Brain microvascular endothelial cell (primary cell): ENCODE measurements around the gene HKDC1.

Experiments used
- DNase-seq: peaks from one replicate; pipeline ENCODE4 v3.0.0-alpha.2; 2020
- H3K27ac ChIP-seq: fragments of 250-450 bp; sonication (Bioruptor Pico); 2 replicates; pipeline ENCODE4 v1.5.1; 2020; ENCODE audit warnings: mild to moderate bottlenecking, moderate library complexity
- H3K27me3 ChIP-seq: fragments of 250-450 bp; sonication (Bioruptor Pico); replicated peaks from 2 replicates; pipeline ENCODE4 v1.5.1; 2020; ENCODE audit warnings: mild to moderate bottlenecking
- H3K36me3 ChIP-seq: fragments of 250-450 bp; sonication (Bioruptor Pico); replicated peaks from 2 replicates; pipeline ENCODE4 v1.5.1; 2020; ENCODE audit warnings: mild to moderate bottlenecking
- H3K4me3 ChIP-seq: 2 replicates; pipeline ENCODE4 v1.5.1; 2011; ENCODE audit warnings: low read depth, mild to moderate bottlenecking, control low read depth, low read length, moderate library complexity
- in situ Hi-C: cut with HindIII; loops from 2 replicates; pipeline ENCODE4 v1.10.0; 2017; ENCODE audit warnings: low sequenced_read_pairs, low pct_ligation_motif_present
- TF ChIP-seq, protein P1 (sequence below): IDR thresholded peaks from 2 replicates; pipeline ENCODE4 v1.5.1; 2011; ENCODE audit warnings: low read depth, mild to moderate bottlenecking, moderate library complexity, low read length, control low read depth, inconsistent platforms; ENCODE audit errors: missing control alignments

The HKDC1 gene

GRCh38 chr10:69226919-69227450 is 6.9 kb downstream of the HKDC1 start:
- no peaks in the 10 kb centered on the region for H3K27me3 ChIP-seq
- DNase-seq: no peak
- no peak overlapping the region for H3K4me3 ChIP-seq
- H3K36me3 ChIP-seq: no peaks in the 10 kb centered on the region
- TF ChIP-seq, protein P1, sequence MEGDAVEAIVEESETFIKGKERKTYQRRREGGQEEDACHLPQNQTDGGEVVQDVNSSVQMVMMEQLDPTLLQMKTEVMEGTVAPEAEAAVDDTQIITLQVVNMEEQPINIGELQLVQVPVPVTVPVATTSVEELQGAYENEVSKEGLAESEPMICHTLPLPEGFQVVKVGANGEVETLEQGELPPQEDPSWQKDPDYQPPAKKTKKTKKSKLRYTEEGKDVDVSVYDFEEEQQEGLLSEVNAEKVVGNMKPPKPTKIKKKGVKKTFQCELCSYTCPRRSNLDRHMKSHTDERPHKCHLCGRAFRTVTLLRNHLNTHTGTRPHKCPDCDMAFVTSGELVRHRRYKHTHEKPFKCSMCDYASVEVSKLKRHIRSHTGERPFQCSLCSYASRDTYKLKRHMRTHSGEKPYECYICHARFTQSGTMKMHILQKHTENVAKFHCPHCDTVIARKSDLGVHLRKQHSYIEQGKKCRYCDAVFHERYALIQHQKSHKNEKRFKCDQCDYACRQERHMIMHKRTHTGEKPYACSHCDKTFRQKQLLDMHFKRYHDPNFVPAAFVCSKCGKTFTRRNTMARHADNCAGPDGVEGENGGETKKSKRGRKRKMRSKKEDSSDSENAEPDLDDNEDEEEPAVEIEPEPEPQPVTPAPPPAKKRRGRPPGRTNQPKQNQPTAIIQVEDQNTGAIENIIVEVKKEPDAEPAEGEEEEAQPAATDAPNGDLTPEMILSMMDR: no peak
- no peak overlapping the region for H3K27ac ChIP-seq
- in situ Hi-C loops: loop anchor here (25.0 kb wide), 1 partner anchor 160 kb away; no protein-coding TSS in a partner anchor

GRCh38 chr10:69228151-69228550 is 8.0 kb downstream of the HKDC1 start:
- in situ Hi-C loops: loop anchor here (25.0 kb wide), 1 partner anchor 159 kb away; no protein-coding TSS in a partner anchor
- Histone ChIP-seq H3K27ac (no peak overlapping the region), H3K27me3 (no peaks in the 10 kb centered on the region), H3K4me3 (no peak overlapping the region), H3K36me3 (no peaks in the 10 kb centered on the region)
- DNase-seq: no peak
- TF ChIP-seq, protein P1: no peak

- H3K4me3 ChIP-seq: no peak overlapping the region
- no peaks in the 10 kb centered on the region for H3K36me3 ChIP-seq
- no peaks in the 10 kb centered on the region for H3K27me3 ChIP-seq
- no peak for DNase-seq
- TF ChIP-seq, protein P1: no peak
- H3K27ac ChIP-seq: no peak overlapping the region
- in situ Hi-C loops: loop anchor here (25.0 kb wide), 1 partner anchor 158 kb away; no protein-coding TSS in a partner anchor
Observed at GRCh38 chr10:69229616-69229916, 9.4 kb downstream of the HKDC1 start.

DNA sequence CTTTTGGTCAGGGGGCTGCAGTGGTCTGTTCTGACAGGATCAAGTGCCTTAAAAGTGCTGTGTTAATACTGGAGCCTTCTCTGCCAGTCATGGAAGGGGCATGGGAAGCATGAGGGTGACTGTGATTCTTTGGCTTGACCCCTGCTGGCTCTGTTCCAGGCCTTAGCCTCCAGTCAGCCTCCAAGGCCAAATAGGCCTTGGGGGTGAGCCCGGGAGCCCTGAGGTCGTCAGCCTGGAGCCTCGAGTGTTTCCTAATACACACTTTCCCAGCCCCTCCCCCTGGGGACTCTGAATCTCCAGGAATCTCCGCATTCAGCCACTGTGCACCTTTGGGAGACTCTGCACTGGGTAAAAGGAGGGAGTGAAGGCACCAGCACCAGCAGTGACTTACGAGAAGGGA is 10.0 kb downstream of the HKDC1 start:
- in situ Hi-C loops: loop anchor here (25.0 kb wide), 1 partner anchor 157 kb away; no protein-coding TSS in a partner anchor
- no peaks in the 10 kb centered on the region for H3K27me3 ChIP-seq
- no peaks in the 10 kb centered on the region for H3K36me3 ChIP-seq
- TF ChIP-seq, protein P1: no peak
- no peak overlapping the region for H3K4me3 ChIP-seq
- H3K27ac ChIP-seq: no peak overlapping the region
- no peak for DNase-seq

- DNase-seq: peak; percentile 73
- in situ Hi-C loops: loop anchor here (25.0 kb wide), 1 partner anchor 155 kb away; no protein-coding TSS in a partner anchor
- Histone ChIP-seq H3K27ac (no peak overlapping the region), H3K36me3 (no peaks in the 10 kb centered on the region), H3K27me3 (no peaks in the 10 kb centered on the region), H3K4me3 (no peak overlapping the region)
- TF ChIP-seq, protein P1: peak; percentile 7
Observed at GRCh38 chr10:69232252-69232651, 12.1 kb downstream of the HKDC1 start.
